Activated B cell treated with CpG ODN at 0.5 μM for 24 hours (primary cell): ENCODE measurements around the gene TSPAN11. TPM values are rescaled to one million over a fixed set of nuclear protein-coding genes. Genes with fewer than 3 reads are reported as not detected.

ENCODE experiments used
- ATAC-seq: fragments of 200-7000 bp; cut with Tn5 transposase; one replicate; pipeline ENCODE4 v1.10.0; 2021; ENCODE audit warnings: low read depth, mild to moderate bottlenecking, moderate library complexity
- CTCF ChIA-PET: fragments of 350-600 bp; sonication (Branson Sonifier 250); formaldehyde crosslinking; loops from one replicate; lab custom pipeline; 2021; ENCODE audit warnings: antibody characterized with exemption; lab: Charles Lee
- POLR2A ChIA-PET: fragments of 350-600 bp; sonication (Branson Sonifier 250); formaldehyde crosslinking; loops from one replicate; lab custom pipeline; 2021; ENCODE audit warnings: antibody characterized with exemption; lab: Charles Lee
- DNase-seq: peaks from one replicate; pipeline ENCODE4 v3.0.0; 2022
- H3K27ac Mint-ChIP-seq: one replicate; pipeline ENCODE4 v1.8.0; 2020; ENCODE audit warnings: mixed read lengths
- H3K27me3 Mint-ChIP-seq: one replicate; pipeline ENCODE4 v1.8.0; 2021; ENCODE audit warnings: mixed read lengths
- H3K36me3 Mint-ChIP-seq: one replicate; pipeline ENCODE4 v1.8.0; 2021; ENCODE audit warnings: low read depth, mixed read lengths
- H3K4me1 Mint-ChIP-seq: one replicate; pipeline ENCODE4 v1.8.0; 2021; ENCODE audit warnings: mixed read lengths
- H3K4me3 Mint-ChIP-seq: one replicate; pipeline ENCODE4 v1.8.0; 2020; ENCODE audit warnings: mild to moderate bottlenecking, mixed read lengths
- H3K9me3 Mint-ChIP-seq: one replicate; pipeline ENCODE4 v1.8.0; 2020; ENCODE audit warnings: mixed read lengths
- intact Hi-C: fragments of 100-400 bp; cut with micrococcal nuclease; formaldehyde crosslinking; loops from one replicate; pipeline ENCODE4 v1.15.1; 2024
- total RNA-seq: library from RNA; stranded (reverse); gene quantifications from 2 replicates; pipeline ENCODE4 v1.2.3, GENCODE V29; 2022
- TF ChIP-seq, protein P1 (sequence below): fragments of 200-600 bp; IDR thresholded peaks from one replicate; pipeline ENCODE4 v1.8.0; 2022; ENCODE audit warnings: antibody characterized with exemption, mild to moderate bottlenecking

Gene TSPAN11
- total RNA-seq, 1 donor from 2014 or later: not detected

DNA sequence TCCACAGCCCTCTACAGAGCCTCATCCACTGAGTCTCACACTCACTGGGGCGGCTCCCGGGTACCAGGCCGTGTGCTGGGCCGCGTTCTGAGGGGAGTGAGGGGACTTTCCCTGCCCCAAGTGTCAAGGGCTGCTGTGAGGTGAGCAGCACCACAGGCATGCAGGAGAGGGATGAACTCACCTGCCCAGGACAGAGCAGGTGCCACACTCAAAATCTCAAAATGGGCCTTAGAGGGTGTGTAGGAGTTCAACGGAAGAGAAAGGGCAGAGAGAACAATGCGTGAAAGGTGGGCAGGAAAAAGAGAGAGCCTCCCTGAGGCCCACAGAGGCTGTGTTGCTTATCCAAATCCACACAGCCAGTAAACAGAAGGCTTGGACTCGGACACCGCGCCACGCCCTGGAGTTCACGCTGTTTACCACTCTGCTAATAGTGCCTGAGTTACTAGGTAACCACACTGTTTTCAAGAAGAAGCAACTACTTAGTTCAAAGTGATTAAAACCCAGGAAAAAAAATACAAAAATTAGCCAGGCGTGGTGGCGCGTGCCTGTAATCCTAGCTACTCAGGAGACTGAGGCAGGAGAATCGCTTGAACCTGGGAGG, 32.7 kb downstream of the TSPAN11 start:
- H3K36me3 Mint-ChIP-seq: no peaks in the 10 kb centered on the region
- CTCF ChIA-PET: no interaction called here
- TF ChIP-seq, protein P1, sequence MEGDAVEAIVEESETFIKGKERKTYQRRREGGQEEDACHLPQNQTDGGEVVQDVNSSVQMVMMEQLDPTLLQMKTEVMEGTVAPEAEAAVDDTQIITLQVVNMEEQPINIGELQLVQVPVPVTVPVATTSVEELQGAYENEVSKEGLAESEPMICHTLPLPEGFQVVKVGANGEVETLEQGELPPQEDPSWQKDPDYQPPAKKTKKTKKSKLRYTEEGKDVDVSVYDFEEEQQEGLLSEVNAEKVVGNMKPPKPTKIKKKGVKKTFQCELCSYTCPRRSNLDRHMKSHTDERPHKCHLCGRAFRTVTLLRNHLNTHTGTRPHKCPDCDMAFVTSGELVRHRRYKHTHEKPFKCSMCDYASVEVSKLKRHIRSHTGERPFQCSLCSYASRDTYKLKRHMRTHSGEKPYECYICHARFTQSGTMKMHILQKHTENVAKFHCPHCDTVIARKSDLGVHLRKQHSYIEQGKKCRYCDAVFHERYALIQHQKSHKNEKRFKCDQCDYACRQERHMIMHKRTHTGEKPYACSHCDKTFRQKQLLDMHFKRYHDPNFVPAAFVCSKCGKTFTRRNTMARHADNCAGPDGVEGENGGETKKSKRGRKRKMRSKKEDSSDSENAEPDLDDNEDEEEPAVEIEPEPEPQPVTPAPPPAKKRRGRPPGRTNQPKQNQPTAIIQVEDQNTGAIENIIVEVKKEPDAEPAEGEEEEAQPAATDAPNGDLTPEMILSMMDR: no peak

DNA sequence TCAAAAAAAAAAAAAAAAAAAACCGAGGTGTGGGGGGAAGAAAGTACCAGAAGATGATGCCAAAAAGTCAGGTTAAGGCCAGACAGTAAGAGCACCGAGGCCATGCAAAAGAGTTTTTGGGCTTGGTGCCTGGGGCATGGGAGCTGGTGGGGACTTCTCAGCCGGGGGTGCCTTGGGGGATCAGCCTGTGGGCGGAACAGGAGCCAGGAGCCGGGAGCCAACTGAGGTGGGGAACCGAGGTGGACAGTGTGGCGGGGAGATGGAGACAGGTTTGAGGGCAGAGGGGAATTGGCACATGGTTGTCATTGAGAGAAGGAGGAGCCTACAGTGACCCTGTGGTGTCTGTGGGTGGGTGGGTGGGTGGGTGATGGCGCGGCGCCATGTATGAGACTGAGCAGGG, 33.2 kb downstream of the TSPAN11 start:
- CTCF ChIA-PET: no interaction called here
- TF ChIP-seq, protein P1: no peak
- POLR2A ChIA-PET: no interaction called here

More for the DNA sequence above, 32.7 kb downstream of the TSPAN11 start:
- H3K27me3 Mint-ChIP-seq: peaks cover 2% of the 10 kb centered on the region
- no peaks in the 10 kb centered on the region for H3K9me3 Mint-ChIP-seq
- no peak overlapping the region for H3K27ac Mint-ChIP-seq
- intact Hi-C loops: no loop called here
- no peaks in the 10 kb centered on the region for H3K4me1 Mint-ChIP-seq
- no peak for ATAC-seq
- POLR2A ChIA-PET: interaction anchor here (0.6 kb wide), 1 partner anchor 97 kb away, joined by 4 read pairs; no protein-coding TSS in a partner anchor
- DNase-seq: no peak
- H3K4me3 Mint-ChIP-seq: no peak overlapping the region

DNA sequence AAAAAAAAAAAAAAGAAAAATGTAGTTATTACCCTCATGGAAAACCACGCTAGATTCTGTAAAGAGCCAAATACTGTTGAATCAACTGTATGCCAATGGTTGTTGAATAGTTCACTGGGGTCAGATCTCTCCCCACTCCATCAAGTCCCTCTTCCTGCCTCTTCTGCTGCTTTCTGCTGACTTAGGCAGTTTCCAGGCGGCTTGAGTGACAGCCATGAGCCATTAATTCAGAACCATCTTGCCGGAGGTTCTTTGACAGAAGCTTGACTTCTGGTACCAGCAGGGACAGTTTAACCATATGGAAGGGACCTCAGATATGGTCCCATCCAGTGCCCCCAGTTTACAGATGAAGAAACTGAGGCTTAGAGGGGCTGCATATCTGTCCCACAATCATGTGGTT, 34.5 kb downstream of the TSPAN11 start:
- Mint-ChIP-seq H3K4me3 (no peak overlapping the region), H3K27me3 (peaks cover 2% of the 10 kb centered on the region), H3K4me1 (no peaks in the 10 kb centered on the region), H3K36me3 (no peaks in the 10 kb centered on the region), H3K27ac (no peak overlapping the region), H3K9me3 (no peaks in the 10 kb centered on the region)
- ChIA-PET CTCF (no interaction called here), POLR2A (no interaction called here)
- intact Hi-C loops: no loop called here
- DNase-seq: no peak
- ATAC-seq: no peak
- TF ChIP-seq, protein P1: no peak

More for the DNA sequence above, 33.2 kb downstream of the TSPAN11 start:
- H3K27me3 Mint-ChIP-seq: peaks cover 2% of the 10 kb centered on the region
- H3K9me3 Mint-ChIP-seq: no peaks in the 10 kb centered on the region
- H3K4me1 Mint-ChIP-seq: no peaks in the 10 kb centered on the region
- intact Hi-C loops: no loop called here
- H3K36me3 Mint-ChIP-seq: no peaks in the 10 kb centered on the region
- no peak overlapping the region for H3K4me3 Mint-ChIP-seq
- DNase-seq (no peak), ATAC-seq (no peak)
- no peak overlapping the region for H3K27ac Mint-ChIP-seq

DNA sequence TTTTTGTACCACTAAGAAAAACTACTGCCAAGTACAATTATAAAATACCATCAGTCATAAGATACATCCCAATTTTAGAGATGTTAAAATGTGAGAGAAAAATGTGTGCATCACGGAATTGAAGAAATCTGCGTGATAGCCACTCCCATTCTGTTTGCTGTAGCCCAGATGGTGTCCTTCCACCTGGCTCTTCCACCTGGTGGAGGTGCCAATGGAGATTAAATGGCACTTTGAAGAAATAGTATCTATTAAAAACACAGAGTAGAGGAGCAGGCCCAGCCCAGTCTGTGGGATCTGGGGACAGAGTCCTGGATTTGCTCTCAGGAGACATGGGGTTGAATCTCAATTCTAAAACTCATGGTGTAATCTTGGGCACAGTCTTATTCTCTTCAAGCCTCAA, 35.5 kb downstream of the TSPAN11 start:
- TF ChIP-seq, protein P1: no peak
- POLR2A ChIA-PET: no interaction called here
- Mint-ChIP-seq H3K27me3 (peaks cover 2% of the 10 kb centered on the region), H3K4me1 (no peaks in the 10 kb centered on the region), H3K9me3 (no peaks in the 10 kb centered on the region), H3K36me3 (no peaks in the 10 kb centered on the region), H3K27ac (no peak overlapping the region), H3K4me3 (no peak overlapping the region)
- intact Hi-C loops: no loop called here
- DNase-seq: no peak
- ATAC-seq: no peak
- CTCF ChIA-PET: no interaction called here

DNA sequence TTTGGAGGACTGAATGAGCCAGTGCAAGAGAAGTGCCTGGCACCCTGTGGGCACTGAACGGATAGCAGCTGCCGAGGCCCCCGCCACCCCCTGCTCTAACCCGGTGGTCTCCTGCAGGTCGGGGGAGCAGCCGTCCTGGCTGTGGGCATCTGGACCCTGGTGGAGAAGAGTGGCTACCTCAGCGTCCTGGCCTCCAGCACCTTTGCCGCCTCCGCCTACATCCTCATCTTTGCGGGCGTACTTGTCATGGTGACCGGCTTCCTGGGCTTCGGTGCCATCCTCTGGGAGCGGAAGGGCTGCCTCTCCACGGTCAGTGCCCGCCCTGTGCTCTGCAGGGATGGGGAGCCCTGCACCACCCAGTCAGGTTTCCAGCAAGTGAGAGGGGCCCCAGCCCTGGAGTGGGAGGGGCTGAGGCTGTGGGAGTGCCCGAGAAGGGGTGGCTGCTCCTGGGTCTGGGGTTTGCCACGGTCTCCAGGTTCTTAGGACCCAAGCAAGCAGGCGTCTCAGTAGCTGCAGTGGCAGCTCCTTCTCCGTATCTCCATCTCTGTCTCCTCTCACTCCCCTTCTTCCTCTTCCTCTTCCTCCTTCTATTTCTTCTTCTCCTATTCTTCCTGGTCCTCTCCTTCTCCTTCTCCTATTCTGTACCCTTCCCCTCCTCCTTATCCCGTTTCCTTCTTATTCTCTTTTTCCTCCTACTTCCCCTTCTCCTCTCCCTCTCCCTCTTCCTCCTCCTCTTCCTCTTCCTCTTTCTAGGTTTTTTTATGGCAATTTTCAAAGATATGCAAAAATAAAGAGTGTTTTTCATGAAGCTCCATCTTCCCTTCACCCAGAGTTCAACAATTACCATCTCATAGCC, 37.4 kb downstream of the TSPAN11 start:
- Mint-ChIP-seq H3K4me3 (no peak overlapping the region), H3K4me1 (no peaks in the 10 kb centered on the region), H3K27ac (no peak overlapping the region), H3K9me3 (no peaks in the 10 kb centered on the region), H3K27me3 (peaks cover 2% of the 10 kb centered on the region), H3K36me3 (no peaks in the 10 kb centered on the region)
- ATAC-seq: no peak
- ChIA-PET CTCF (no interaction called here), POLR2A (no interaction called here)
- no peak for DNase-seq
- intact Hi-C loops: no loop called here
- TF ChIP-seq, protein P1: no peak
